Pancreas (tissue), 10 donors: ENCODE data around the gene PHKA2. TPM values are rescaled to one million over a fixed set of nuclear protein-coding genes. Genes with fewer than 3 reads are reported as not detected.

ENCODE experiments used
- ATAC-seq, 4 donors: fragments of 200-7000 bp; cut with Tn5 transposase; one replicate each; pipeline versions ENCODE4 v1.8.0 to v1.9.1; 2020; ENCODE audit warnings: mild to moderate bottlenecking in 4 of 4, moderate library complexity in 4 of 4
- DNase-seq, 6 donors: peaks; one replicate each; pipeline ENCODE4 v3.0.0-alpha.2; 2020
- FAIRE-seq: peaks from 2 replicates; lab custom pipeline; 2012; peaks lifted over from hg19 to GRCh38; lab: Jason Lieb, UNC
- H3K27ac ChIP-seq, 4 donors: fragments of 200-600 bp; sonication (generic); 1 replicate in 3 of 4; 2 replicates in 1 of 4; pipeline versions ENCODE4 v1.5.0 to v1.8.0; 2020
- H3K27me3 ChIP-seq, 4 donors: fragments of 200-600 bp; one replicate each; pipeline ENCODE4 v1.8.0; 2021
- H3K36me3 ChIP-seq, 3 donors: fragments of 200-600 bp; sonication (generic) in 1 of 3; one replicate each; pipeline versions ENCODE4 v1.5.0 to v1.8.0; 2020 to 2021
- H3K4me1 ChIP-seq, 3 donors: fragments of 200-600 bp; one replicate each; pipeline ENCODE4 v1.8.0; 2021
- H3K4me3 ChIP-seq, 4 donors: fragments of 200-600 bp; sonication (generic) in 2 of 4; one replicate each; pipeline versions ENCODE4 v1.5.0 to v1.8.0; 2020 to 2021
- H3K9me3 ChIP-seq, 4 donors: fragments of 200-600 bp; one replicate each; pipeline ENCODE4 v1.8.0; 2021
- CTCF ChIP-seq, 4 donors: fragments of 200-600 bp; sonication (generic) in 3 of 4; IDR thresholded peaks; one replicate each; pipeline versions ENCODE4 v1.5.0 to v1.8.0; 2021; ENCODE audit warnings: antibody characterized with exemption in 4 of 4
- WGBS, 2 donors: extraction: QIAGEN DNeasy Blood & Tissue Kit; methylation state at CpG; one replicate each; pipeline ENCODE4 v1.1.7; 2013; 5-methylcytosine and 5-hydroxymethylcytosine counted together
- intact Hi-C, 3 donors: fragments of 100-400 bp; cut with DNase I; formaldehyde crosslinking; loops; one replicate each; pipeline versions ENCODE4 v1.11.1 to v1.14.2; 2022
- polyA plus RNA-seq, 2 donors: library from polyadenylated mRNA; stranded (reverse); fragments of 200-250 nt; gene quantifications; one replicate each; pipeline ENCODE4 v1.2.3, GENCODE V29; 2013
- total RNA-seq, 6 donors: library from RNA; stranded (reverse); fragmentation: NEBNext Ultra II Directional in 4 of 6; extraction: Animal tissue kit (Norgen Biotek cat#: 25700) in 4 of 6; gene quantifications; one replicate each; pipeline versions ENCODE4 v1.2.1 to v1.2.4, GENCODE V29; 2021 to 2023
- donor health status: healthy with polysubstance abuse.
- donor health status: DM: no; HTN: no; CAD: no; lungs with moderate emphysema.
- donor health status: DM: no; HTN: no; CAD: no.
- donor health status: control.
- donor health status: control.
- donor health status: Bipolar disorder and iron deficiency.
- donor health status: DM: yes; HTN: yes; CAD: no.
- donor health status: DM: no; HTN: no; CAD: no.
- donor health status: DM: no; HTN: no; CAD: no.
- donor health status: DM: yes; HTN: yes; CAD: no.

The PHKA2 gene
- total and polyA plus RNA-seq, 8 donors: 16.0 to 72.7 (median 22.6) TPM

- Histone ChIP-seq H3K4me1 (no peaks in the 10 kb centered on the region), H3K36me3 (no peaks in the 10 kb centered on the region), H3K4me3 (no peak overlapping the region), H3K27me3 (no peaks in the 10 kb centered on the region), H3K9me3 (no peaks in the 10 kb centered on the region), H3K27ac (no peak overlapping the region)
- intact Hi-C loops: no loop called here
- DNase-seq: no peak
- TF ChIP-seq CTCF (IDR thresholded peaks at IDR 0.05): no peak
- 86 to 87% methylated on average over 5 of the region's 5 CpGs for WGBS, 2 donors
- no peak for FAIRE-seq
- ATAC-seq: no peak
Measured at GRCh38 chrX:19003756-19004155, 19.8 kb upstream of the PHKA2 start.

- 36 to 83% methylated on average over 1 of the region's 1 CpG for WGBS, 2 donors
- H3K4me1 ChIP-seq: no peaks in the 10 kb centered on the region
- no peak overlapping the region for H3K4me3 ChIP-seq
- no peak for FAIRE-seq
- H3K27me3 ChIP-seq: no peaks in the 10 kb centered on the region
- no peak for TF ChIP-seq CTCF (IDR thresholded peaks at IDR 0.05)
- intact Hi-C loops: no loop called here
- no peaks in the 10 kb centered on the region for H3K9me3 ChIP-seq
- ATAC-seq: no peak
- DNase-seq: no peak
- no peak overlapping the region for H3K27ac ChIP-seq
- no peaks in the 10 kb centered on the region for H3K36me3 ChIP-seq
Measured at GRCh38 chrX:18998653-18999052, 14.7 kb upstream of the PHKA2 start.

GRCh38 chrX:18997916-18998315, 14.0 kb upstream of the PHKA2 start:
- intact Hi-C loops: no loop called here
- no peak for TF ChIP-seq CTCF (IDR thresholded peaks at IDR 0.05)
- no peak for FAIRE-seq
- Histone ChIP-seq H3K9me3 (no peaks in the 10 kb centered on the region), H3K27me3 (no peaks in the 10 kb centered on the region), H3K4me1 (no peaks in the 10 kb centered on the region), H3K36me3 (no peaks in the 10 kb centered on the region), H3K27ac (no peak overlapping the region), H3K4me3 (no peak overlapping the region)
- 38 to 72% methylated on average over 4 of the region's 4 CpGs for WGBS, 2 donors
- no peak for DNase-seq
- ATAC-seq: no peak

- no peak for DNase-seq
- no peaks in the 10 kb centered on the region for H3K9me3 ChIP-seq
- no peak overlapping the region for H3K27ac ChIP-seq
- no peak for FAIRE-seq
- no peak for ATAC-seq
- no peak overlapping the region for H3K4me3 ChIP-seq
- intact Hi-C loops: no loop called here
- H3K4me1 ChIP-seq: no peaks in the 10 kb centered on the region
- no peak for TF ChIP-seq CTCF (IDR thresholded peaks at IDR 0.05)
- H3K27me3 ChIP-seq: no peaks in the 10 kb centered on the region
- no peaks in the 10 kb centered on the region for H3K36me3 ChIP-seq
Measured at GRCh38 chrX:18996536-18996935, 12.6 kb upstream of the PHKA2 start.

GRCh38 chrX:18995221-18995620, 11.3 kb upstream of the PHKA2 start:
- Histone ChIP-seq H3K4me1 (no peaks in the 10 kb centered on the region), H3K27ac (no peak overlapping the region), H3K36me3 (no peaks in the 10 kb centered on the region), H3K4me3 (no peak overlapping the region), H3K9me3 (no peaks in the 10 kb centered on the region), H3K27me3 (no peaks in the 10 kb centered on the region)
- intact Hi-C loops: no loop called here
- WGBS, 2 donors: 48 to 54% methylated on average over 3 of the region's 3 CpGs
- DNase-seq (no peak), ATAC-seq (no peak), FAIRE-seq (no peak)
- TF ChIP-seq CTCF (IDR thresholded peaks at IDR 0.05): no peak
